Stimulated activated CD8-positive, alpha-beta memory T cell treated with anti-CD3 and anti-CD28 coated beads, Interleukin-4, amount 100 ng/mL, for 1 hour (primary cell): ENCODE data around the gene BTBD6.

Experiments
- DNase-seq, 2 donors: peaks; one replicate each; pipeline ENCODE4 v3.0.0-alpha.2; 2020; ENCODE audit warnings: low read depth in 2 of 2, low spot score in 1 of 2

Gene BTBD6

DNA sequence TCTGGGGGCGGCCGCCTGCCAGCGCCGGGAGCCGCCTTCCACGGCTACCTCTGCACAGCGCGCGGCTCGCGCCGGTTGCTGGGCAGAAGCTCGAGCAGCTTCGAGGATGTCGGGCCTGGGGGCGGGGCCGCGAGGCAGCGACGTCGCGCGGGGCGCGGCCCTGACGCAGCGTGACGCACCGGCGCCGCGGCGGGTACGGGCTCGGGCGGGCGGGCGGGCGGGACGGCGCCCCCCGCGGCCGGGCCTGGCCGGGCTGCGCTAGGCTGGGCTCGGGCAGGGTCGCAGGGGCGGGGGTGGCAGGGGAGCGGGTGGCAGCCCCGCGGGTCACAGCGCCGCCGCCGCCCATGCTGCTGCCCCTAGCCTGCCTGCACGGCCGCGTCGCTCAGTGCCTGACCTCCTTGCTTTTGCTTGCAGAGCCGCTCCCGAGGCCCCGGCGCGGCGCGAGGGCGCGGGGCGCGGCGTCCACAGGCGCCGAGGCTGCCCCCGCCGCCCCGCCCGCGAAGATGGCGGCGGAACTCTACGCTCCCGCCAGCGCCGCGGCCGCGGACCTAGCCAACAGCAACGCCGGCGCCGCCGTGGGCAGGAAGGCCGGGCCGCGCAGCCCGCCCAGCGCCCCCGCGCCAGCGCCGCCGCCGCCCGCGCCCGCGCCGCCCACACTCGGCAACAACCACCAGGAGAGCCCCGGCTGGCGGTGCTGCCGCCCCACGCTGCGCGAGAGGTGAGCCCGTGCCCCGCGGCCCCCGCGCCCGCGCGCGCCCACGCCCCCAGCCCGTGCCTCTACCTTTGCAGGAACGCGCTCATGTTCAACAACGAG lies at the start of gene BTBD6:
BTBD6 (plus strand) TSS at position 166 of the 814 bp plus-strand sequence; CDS start at position 345, 179 bp downstream.
- peak; percentile 60 to 72 for DNase-seq

DNA sequence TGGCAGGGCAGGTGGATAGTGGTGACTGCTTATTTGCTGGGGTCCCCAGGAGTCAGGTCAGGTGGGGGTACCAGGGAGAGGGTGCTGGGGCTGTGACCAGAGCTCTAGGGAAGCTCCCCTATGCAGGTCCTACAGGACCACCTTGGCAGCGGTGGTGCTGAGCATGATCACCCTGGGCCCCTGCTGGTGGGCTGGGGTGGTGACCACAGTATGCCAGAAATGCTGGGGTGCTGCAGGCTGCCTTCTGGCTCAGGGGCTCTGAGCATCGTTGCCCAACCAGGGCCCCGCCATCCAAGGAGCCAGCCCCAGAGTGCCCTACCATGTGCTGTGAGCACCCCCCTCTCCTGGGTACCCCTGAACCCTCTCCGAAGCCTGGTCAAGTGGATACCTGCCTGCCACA lies 49.7 kb upstream of the BTBD6 start:
- no peak for DNase-seq

DNA sequence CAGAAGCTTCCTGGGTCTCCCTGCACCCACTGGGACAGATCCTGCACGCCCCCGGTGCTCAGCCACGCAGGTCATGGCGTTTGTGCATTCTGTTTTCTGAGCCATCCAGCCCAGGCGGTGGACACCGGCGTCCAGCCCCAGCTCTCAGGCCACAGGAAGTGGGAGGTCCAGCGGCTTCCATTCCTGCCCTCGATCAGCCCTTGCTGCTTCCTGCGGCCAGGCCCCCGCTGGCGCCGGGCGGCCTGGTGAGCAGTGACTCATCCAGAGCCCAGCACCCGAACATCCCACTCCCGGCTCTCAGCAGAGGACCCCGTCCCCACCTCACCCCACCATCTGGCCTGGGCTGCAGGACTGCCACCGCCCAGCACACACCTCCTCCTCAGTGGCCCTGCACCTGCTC lies 49.2 kb upstream of the BTBD6 start:
- DNase-seq: no peak

DNA sequence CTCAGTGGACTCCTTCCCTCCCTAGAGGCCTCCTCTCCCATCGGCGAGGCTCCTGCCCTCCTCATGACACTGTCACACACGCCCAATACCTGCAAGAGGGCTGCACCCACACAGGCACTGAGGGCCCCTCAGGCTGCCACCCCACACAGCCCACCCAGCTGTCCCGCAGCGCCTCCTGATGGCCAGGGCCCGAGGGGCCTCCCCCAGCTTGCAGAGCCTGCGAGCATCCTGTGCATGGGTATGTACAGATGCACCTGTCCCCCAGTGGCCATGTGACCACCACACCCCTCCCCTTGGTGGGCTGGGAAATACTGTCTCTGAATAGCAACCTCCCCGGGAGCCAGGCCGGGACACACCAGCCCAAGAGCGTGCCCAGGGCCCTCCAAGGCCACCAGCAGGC lies 48.3 kb upstream of the BTBD6 start:
- DNase-seq: no peak

DNA sequence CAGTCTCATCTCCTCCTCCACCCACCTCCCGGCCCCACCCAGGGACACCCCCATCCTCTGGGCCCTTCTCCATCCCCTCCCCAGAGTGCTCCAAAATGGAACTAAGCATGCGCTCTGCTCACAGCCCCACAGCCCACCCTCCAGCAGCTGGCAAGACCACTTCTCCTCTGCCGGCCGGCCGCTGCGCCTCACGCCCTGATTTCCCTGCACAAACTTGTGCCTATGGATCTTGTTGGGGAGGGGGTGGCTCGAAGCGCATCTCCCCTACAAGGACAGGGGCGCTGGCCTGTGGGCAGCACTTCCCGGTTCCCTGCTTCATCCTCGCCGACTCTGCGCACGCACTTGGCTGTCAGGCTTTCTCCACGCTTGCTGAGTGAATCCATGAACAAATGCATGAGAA lies 47.7 kb upstream of the BTBD6 start:
- DNase-seq: no peak

DNA sequence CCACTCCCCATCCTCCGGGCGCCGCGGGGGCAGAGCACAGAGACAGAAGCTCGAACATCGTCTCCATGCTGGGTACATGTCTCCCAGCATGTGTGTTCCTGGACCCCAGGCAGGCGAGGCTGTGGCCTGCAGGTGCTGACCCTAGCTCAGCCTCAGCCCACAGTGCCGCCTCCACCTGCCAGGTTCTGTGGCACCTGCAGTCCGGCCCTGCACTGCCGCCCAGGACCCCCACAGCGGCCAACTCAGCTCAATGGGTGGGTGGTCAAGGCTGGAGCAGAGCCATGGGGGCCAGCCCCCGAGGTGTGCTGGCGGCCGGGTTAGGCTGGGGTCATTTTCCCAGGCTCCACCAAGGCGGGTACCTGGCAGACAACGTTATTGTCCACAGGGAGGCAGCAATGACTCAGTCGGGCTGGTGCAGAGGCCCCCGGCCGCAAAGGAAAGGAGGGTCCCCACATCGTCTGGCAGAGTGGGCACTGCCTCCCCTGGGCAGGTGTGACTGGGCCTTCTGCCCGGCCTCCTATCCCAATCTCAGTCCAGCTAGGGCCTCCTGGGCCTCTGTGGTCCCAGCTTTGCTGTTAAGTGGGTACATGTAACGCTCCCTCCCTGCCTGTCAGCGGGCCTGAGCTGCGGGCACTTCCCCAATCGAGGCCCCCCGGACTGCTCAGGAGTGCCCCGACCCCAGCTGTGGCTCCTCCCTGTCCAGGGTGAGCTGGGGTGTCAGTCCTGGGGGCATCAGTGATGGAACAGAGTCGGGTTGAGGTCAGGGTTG lies 47.0 kb upstream of the BTBD6 start:
- no peak for DNase-seq

DNA sequence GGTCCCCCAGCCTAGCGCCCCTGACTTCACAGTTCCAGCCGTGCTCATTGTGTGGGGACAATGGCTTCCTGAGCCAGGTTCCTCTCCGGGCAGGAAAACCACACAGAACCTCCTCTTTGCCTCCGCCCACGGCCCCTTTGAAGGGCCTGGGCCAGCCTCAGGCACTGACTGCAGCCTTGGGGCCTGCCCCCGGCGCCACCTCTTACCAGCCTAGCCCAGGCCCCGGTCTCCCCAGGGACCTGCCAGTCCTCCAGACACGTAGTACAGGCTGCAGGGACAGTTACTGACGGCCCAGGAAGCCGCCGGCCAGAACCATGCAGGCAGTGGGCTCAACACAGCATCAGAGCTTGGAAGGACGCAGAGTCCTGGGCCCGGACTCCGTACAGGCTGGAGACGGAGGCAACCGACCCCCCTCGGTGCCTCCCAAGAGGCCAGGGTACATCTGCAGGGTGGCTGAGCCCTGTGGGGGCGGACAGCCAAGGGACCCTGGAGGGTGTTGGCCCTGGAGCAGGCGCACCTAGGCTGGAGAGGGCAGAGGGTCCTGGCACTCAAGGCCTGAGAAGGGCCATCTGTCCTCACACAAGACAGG lies 46.3 kb upstream of the BTBD6 start:
- DNase-seq: no peak

DNA sequence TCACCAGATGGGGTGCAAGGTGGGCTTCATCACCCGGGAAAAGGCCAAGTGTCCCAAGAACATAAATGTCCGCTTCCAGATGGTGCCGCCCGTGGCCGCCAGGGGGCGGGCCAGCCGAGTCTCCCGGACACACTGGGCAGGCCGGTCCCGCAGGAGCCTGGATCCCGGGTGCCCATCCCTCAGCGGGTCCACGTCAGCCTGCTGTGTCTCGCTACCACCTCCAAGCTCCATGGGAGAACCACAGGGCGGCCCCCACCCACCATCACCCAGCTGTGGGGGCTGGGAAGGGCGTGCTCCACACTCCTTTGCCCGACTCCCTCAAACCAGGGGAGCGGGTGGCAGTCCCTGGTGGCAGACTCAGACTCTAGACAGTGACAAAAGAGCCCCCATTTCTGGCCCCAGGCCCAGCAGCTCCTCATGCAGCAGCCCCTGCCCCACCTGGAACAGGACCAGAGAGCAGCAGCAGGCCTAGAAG lies 45.2 kb upstream of the BTBD6 start:
- DNase-seq: peak in 1 of 2 donors; percentile 31

DNA sequence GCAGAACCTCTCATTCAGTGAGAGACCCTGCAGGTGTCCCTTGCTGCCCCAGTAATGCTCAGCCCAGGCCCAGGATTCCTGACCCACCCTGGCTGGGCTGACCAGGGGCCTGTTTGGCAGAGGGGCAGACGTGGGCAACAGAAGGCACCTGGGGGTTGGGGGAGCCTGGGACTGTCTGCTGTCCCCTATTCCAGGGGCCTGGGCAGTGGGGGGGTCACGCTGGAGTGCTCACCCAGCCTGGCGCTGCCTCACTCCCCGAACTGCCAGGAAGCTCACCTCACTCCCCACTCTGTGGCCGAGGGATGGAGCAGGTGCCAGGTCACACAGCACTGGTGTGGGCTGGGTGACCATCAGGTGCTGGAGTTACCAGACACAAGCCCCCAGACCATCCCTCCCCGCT lies 44.6 kb upstream of the BTBD6 start:
- no peak for DNase-seq

DNA sequence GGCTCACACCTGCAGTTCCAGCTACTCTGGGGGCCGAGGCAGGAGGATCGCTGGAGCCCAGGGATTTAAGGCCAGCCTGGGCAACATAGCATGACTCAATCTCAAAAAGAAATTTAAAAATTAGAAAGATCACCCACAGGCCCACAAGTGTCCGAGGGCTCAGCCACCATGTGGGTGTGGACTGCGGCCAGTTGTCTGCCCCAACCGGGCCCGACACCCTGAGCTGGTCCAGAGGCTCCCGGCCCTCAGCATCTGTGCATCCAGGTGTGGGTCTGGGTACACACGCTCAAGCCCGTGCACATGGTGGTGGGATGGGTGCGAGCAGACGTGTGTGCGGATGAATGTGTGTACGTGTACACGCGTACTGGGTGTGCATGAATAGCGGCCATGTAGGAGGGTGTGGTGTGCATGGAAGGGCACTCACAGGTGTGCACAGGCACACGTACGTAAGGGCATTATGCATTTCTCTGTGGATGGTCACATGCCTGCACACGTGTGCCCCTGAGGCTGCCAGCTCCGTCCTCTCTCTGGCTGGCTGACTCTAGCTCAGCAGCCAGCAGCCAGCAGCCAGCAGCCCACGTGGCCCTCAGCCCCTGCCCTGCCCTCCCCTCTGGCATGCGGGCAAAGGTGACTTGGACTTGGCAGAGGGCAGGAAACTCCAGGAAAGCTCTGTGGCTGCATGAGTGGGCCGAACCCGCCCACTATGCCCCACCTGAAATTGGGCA lies 44.0 kb upstream of the BTBD6 start:
- DNase-seq: no peak

DNA sequence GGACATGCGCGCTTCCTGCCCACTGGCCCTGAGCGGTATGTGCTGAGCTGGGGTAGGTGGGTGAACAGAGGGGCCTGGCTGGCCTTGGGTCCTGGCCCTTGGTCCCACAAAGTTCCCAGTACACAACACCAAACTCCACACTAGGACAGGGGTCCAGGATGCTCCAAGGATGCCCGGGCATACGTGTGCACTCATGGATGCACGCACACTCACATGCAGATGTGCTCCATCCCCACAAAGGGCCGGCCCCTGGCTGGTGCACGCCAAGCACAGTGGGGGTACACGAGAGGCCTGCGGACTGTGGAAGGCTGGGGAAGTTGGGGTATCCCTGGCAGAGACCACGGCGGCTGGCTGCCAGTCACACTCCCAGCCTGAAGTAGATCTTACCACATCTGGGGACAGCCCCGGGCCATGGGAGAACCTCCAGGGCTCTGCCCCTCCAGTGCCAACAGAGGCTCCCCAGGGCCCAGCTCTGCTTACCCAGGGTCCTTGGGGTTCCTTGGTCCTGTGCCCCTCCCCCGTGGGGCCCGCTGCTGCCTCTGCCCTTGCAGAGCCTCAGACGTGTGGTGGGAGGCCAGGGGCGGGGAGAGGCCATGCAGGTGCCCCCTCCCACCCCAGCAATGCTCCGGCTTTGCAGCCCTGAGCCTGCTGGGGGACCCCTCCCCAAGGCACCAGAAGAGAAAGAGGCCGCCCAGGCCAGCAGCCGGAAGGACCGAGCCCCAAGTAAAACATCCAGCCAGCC lies 43.2 kb upstream of the BTBD6 start:
- no peak for DNase-seq

DNA sequence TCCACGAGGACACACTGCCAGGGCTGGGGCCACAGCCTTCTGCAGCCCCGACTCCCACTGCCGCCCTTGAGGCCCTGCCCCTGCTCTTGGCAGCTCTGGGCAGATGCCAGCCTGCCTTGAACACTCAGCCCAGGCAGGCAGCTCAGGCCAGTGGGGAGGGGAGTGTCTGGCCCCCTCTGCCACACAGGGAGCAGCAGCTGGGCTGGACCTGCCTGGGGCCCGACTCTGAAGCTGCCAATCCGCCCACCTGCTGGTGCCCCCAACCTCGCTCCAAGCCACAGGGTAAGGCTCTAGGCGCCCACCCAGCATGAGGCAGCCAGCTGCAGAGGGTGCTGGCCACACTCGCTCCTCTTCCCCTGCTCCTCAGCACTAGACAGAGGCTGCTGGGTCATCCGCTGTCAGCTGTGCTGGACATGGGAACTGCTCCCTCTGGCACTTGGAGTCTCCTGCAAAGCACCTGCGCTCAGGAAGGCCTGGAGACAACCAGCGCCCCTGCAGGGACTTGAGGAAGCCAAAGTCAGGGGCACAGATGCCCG lies 42.6 kb upstream of the BTBD6 start:
- no peak for DNase-seq

DNA sequence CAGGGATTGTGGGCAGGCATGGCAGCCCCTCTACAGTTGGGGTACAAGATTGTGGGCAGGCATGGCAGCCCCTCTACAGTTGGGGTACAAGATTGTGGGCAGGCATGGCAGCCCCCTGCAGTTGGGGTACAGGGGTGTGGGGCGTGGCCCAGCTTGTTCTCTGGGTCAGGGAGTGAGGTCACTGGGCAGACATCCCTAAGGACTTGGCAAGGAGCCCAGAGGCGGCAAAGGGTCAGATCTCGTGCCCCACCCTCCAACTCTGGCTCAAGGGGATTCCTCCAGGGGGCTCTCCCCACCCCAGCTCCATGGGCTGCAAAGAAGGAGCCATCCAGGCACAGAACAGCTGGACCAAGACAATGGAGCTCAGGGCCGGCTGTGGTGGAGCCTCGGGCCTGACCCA lies 41.5 kb upstream of the BTBD6 start:
- DNase-seq: no peak

DNA sequence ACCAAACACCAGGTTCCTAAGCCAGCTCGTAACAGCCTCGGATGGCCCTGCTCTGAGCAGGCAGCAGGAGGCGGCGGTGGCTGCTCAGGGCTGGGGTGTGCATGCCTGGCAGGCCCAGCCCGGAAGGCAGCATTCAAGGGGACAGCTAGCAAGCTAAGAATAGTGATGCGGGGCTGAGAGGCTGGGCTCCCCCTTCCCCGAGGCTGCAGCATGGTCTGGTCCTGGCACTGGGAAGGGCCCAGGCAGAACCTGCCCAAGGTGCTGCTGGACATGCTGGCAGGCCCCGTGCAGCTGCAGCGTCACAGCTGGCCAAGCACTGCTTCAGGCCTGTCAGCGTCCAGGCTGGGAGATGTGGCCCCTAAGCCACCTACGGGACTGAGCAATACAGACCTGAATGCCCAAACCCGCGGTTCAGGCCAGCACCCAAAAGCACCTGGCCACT lies 40.9 kb upstream of the BTBD6 start:
- no peak for DNase-seq

DNA sequence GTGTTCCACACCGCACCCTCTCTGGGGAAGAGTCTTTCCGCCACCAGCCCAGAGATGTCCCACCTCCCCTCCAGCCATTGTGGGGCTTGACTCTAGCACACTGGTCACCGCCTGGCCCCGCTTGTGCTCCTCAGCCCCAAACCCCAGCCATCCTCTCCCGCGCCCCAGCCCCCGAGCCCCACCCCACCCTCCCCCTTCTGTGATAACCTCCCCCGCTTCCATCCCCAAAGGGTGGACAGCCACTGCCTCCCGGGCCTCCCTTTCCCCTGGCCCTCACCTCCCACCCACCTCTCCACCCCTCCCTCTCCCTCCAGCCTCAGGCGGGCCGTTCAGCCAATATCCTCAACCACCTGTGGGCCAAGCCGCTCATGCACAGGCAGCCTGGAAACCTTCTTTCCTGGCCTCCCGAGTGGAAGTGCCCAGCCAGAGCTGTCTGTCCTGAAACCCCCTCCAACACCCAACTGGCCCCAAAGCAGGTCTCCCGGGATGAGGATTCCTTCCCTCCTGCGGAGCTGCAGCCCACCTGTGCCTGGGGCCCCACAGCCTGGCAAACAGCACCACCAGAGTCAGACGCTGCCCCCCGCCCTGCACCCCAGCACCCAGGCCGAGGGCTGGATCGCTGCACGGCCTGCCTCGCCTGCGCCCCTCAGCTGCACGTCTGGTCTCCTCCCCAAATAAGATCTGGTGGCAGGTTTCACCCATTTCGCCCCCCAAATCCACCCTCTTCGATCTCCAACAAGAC lies 40.2 kb upstream of the BTBD6 start:
- DNase-seq: no peak

DNA sequence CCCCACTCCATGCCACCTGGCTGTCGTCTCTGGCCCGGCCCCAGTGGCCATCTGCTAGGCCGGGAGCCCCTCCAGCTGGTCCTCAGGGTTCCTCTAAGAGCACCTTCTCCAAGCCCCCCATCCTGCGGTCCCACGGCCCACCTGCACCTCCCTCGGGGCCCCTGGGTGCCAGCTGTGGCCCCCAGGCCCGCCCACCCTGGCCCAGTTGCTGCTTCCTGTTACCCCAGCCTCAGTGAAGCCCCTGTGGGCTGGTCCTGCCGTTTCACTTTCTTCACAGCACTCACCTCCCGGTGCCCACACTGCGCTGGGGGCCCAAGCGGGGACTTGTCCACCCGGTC lies 39.6 kb upstream of the BTBD6 start:
- DNase-seq: no peak

DNA sequence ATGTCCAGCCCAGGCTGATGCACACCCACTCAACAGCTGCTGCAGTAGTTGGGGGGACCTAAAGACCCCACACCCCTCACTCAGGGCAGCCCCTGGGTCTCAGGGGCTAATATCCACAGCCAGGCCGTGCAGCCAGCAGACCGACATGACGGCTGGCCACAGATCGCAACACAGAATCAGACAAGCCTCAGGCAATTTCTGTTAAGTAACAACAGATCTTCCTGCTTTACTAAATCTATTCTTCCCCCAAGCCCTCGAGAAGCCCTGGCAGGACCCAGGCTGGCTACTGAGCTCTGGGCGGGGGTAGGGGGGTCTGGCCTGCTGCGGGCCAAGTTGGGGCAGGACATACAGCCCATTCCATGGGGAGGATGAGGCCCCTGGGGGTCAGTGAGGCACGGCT lies 39.2 kb upstream of the BTBD6 start:
- DNase-seq: no peak

DNA sequence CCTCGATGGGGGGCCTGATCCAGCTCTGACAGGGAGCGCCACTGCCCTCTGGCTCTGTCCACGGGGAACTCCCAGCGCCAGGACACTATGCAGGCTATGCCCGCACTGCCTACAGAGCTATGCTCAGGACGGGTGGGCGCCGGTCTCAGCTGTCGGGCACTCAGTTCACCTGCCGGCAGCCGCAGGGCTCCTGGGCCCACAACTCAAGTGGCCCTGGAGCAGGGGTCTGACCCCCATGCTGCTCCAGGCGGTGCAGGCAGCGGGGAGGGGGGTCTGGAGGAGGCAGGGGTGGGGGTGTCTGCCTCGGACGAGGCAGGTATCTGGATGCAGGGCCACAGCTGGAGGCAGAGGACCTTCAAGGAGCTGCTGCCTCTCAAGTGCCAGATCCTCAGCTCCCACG lies 38.7 kb upstream of the BTBD6 start:
- DNase-seq: no peak

DNA sequence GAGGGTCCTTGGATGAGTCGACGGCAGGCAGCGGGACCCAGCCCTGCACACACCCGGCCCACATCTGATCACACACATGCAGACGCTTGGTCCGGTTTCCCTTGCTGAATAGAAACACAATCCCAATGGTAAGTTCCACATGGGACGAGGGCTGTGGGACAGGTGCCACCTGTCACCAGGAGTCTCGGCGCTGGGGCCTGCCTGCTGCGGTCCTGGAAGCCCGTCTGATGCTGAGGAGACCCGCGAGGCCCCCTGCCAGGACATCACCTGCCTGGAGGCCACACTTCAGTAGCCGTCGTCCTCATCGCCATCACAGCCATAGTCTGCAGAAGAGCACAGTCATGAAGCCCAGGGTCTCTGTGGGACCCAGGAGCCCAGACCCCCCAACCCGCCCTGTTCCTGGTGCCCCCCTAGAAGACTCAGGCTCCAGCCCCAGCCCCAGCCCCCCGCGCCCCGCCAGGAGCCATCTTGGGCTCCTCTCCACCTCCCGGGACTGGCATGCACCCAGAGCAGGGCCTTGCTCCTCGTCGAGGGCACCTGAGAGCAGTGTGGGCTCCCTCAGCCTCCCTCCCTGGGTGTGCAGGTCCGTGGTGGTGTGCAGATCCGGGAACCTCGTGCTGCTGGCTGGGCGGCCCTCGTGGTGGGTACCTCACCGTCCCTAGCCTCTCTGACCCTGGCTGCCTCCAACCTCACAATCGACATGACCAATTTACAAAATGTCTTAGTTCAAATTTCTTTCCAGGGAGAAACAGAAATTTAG lies 37.9 kb upstream of the BTBD6 start:
- DNase-seq: no peak
